SU-DHL-6 (cell line): ENCODE results near the gene HHATL.

Source experiments
- CTCF ChIP-seq: fragments of 200-600 bp; sonication (generic); IDR thresholded peaks from one replicate; pipeline ENCODE4 v1.5.1; 2017; ENCODE audit warnings: antibody characterized with exemption, mild to moderate bottlenecking, low read length, moderate library complexity; ENCODE audit not compliant: insufficient read depth, poor library complexity, severe bottlenecking
- EZH2phosphoT487 ChIP-seq: fragments of 200-600 bp; sonication (generic), shearing (Covaris generic); conservative IDR thresholded peaks from 2 replicates; pipeline ENCODE4 v1.6.1; 2018; ENCODE audit warnings: mild to moderate bottlenecking, antibody characterized with exemption, low read length, moderate library complexity, mixed read lengths

- no peak for TF ChIP-seq CTCF
- no peak for TF ChIP-seq EZH2phosphoT487
Measured at GRCh38 chr3:42675909-42676308, 26.7 kb downstream of the HHATL start.
